Glomerular visceral epithelial cell (primary cell): ENCODE measurements around the gene PSMD1.
"Not testable (repeated sequence)": the region's sequence is repeated elsewhere in the genome, so short reads cannot be mapped to it uniquely, and the experiment has no call there.

Source experiments
- DNase-seq: peaks from one replicate; pipeline ENCODE4 v3.0.0-alpha.2; 2016; ENCODE audit errors: extremely low spot score

Gene PSMD1

GRCh38 chr2:231056453-231057416 is at the start of gene PSMD1:
TSS of gene PSMD1 (plus strand) at chr2:231056867. CDS start at chr2:231057026, 159 bp downstream.
- DNase-seq, result peak; percentile 96

- DNase-seq, result no peak
Observed at GRCh38 chr2:231007286-231008098, 49.2 kb upstream of the PSMD1 start.

- DNase-seq, result no peak
Observed at GRCh38 chr2:231008131-231008530, 48.5 kb upstream of the PSMD1 start.

- DNase-seq, result no peak
Observed at GRCh38 chr2:231009236-231009919, 47.3 kb upstream of the PSMD1 start.

- no peak for DNase-seq
Observed at GRCh38 chr2:231010201-231010730, 46.4 kb upstream of the PSMD1 start.

GRCh38 chr2:231011526-231011925 is 45.1 kb upstream of the PSMD1 start:
- DNase-seq, result no peak

DNA sequence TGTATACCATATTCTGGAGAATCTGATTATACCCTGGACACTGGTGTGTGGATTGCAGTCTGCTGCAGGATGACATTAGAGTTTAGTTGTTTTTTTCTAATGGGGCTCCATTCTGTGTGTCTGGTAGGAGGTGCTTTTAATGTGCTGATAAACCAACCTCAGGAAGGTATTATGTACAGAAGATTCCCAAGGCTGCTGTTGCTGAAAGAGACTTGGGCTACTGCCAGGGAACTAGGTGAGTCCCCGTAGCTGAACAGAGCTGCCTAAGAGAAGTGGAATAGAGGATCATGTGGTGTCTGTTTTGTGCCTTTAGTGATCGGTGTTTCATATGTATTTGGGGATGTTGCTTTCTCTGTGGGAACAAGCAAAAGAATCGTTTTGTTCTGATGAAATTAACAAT is 44.2 kb upstream of the PSMD1 start:
- no peak for DNase-seq

GRCh38 chr2:231013820-231014219 is 42.8 kb upstream of the PSMD1 start:
- no peak for DNase-seq

DNA sequence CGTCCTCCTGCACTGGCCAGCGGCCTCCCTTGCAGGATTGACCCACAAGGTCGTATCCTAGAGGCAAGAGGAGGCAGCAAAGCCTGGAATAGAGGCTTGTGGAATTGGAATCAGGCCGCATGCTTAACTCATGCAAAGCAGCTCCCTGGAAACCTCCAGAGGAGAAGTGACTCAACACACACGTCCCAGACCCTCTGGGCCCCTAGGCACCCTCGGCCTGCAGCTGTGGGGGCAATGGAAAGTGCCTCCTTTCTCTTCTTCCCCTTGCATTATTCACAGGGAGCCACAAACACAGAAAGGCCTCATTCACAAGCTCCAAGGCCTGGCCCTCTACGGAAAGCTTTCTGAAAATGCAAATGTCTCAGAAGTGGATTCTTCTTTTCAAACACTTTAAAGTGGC is 41.2 kb upstream of the PSMD1 start:
- no peak for DNase-seq

GRCh38 chr2:231015926-231016325 is 40.7 kb upstream of the PSMD1 start:
- DNase-seq, result no peak

GRCh38 chr2:231016566-231017230 is 40.0 kb upstream of the PSMD1 start:
- DNase-seq, result no peak

- no peak for DNase-seq
Observed at GRCh38 chr2:231017231-231017598, 39.5 kb upstream of the PSMD1 start.

DNA sequence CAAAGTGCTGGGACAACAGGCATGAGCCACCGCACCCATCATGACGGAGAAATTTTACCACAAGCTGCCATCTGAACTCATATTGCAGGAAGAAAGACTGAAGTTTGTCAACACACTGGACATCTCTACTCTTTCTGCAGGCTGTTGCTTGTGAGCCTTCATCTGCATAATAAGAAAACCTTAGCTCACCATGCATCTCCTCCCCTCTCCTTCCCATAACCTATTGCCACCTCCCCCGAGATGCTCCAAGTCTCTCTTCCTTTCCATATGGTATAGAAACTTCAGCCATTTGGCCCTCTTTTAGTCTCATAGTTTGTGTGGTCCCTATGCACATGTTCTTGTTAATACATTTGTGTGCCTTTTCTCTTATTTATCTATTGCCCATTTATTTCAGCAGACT is 38.5 kb upstream of the PSMD1 start:
- no peak for DNase-seq

GRCh38 chr2:231025059-231025458 is 31.6 kb upstream of the PSMD1 start:
- DNase-seq, result not testable (repeated sequence)

DNA sequence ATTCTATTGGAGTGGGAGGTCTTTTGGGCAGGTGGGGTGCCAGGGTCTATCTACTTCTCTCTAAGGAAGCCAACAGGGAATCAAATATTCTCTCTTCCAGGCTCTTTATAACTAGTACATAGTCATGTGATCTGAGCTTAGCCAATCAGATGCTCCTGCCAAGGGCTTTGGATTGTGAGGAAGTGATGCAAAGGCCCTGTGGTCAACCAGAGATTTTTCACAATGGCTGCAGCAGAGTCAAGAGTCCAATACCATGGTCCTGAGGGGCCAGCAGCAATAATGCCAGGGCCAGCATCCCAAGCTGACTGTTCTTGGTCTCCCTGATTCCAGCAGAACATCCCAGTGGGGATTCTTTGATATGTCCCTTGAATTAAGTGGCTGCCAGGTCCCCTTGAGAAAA is 27.8 kb upstream of the PSMD1 start:
- DNase-seq, result no peak

DNA sequence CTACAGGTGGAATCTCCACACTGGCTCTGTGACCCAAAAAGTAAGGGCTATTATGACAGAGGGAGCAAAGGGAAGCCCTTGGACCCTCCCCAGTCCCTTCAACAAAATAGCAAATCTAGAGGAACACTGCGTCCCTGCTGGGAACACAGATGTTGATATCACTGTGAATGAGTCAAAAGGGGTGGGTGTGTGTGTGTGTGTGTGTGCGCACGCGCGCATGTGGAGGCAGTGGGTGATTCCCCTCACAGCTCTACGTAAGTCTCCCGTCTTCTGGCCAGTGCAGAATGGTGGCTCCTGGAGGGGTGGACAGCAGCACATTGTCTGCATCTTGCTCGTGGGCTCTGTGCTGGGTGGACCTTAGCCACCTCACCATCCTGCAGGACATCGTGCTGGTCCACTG is 27.1 kb upstream of the PSMD1 start:
- DNase-seq, result no peak

DNA sequence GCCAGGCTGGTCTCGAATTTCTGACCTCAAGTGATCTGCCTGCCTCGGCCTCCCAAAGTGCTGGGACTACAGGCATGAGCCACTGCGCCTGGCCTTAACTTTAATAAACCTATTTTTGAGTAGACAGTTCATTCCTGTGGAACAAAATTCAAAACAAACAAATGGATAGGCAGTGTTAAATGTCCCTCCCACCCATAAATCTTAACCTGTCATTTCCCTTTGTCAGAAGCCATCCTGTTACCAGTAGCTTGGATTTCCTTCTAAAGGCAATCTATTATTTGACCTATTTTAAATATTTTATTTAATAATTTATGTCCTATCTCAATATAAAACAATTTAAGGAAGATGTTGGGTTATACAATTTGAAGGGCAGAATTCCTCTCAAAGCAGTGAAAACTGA is 25.9 kb upstream of the PSMD1 start:
- DNase-seq, result no peak

DNA sequence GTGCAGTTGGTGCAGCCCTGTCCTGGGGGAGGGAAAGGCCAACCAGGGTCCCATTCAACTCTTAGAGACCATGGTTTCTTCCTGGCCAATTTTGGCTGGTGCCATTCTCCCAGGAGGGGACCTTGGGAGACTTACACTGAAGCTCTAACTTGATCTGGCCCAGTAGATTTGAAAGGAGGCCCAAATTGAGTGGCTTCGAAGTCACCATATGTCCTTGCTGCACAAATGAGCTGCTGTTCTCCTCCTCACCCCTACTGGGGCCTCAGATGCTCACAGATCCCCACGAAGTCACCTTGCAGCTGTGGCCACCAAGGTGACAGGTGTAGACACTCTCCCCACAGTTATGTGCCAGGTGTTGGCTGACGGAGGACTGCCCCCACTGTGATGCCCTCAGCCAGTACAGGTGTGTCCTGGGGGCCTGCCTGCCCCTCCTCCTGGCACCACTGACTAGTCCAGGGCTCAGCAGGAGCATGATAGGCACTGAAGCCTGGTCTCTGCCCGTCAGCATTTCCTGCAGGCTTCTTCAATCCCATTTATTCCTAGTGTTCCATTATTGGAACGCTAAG is 24.0 kb upstream of the PSMD1 start:
- no peak for DNase-seq

DNA sequence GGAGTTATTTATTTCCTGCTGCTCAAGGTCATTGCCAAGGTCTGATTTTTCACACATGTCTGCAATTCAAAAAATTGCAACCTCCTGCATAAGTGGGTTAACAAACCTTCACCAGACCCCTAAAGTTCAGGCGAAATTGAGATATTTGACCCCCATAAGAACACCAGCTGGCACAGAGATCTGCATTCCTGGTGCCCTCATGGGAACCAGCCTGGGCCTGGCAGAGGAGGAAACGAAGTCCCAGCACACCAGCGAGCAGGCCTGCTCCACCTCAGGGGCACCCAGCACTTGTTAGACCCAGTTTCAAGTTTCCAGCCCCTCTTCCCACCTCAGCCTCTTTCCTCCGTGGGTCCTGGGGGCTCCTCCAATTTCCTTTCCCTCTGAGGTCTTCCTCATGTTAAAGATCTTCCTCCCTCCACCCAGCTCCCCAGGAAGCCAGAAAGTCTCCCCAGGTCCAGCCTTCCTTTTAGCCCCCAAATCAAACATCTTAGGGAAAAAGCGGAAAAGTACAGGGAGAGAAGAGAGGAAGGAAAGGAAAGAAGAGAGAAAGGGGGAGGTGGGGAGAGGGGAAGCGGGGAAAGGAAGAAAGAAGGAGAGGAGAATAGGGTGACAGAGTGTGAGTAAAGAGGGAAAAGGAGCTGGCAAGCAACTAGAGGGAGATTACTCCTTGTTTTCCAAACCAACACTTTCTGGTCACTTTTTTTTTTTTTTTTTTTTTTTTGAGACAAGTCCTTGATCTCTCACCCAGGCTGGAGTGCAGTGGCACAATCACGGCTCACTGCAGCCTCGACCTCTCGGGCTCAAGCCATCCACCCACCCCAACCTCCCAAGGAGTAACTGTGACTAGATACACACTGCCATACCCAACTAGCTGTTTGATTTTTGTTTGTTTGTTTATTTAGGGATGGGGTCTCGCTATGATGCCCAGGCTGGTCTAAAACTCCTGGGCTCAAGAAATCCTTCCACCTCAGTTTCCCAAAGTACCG is 23.2 kb upstream of the PSMD1 start:
- DNase-seq, result no peak
